Keratinocyte (primary cell): ENCODE results near the gene CHEK2.

Experiments
- EZH2 ChIP-seq: IDR thresholded peaks from one replicate; pipeline ENCODE4 v1.6.1; 2012; ENCODE audit warnings: inconsistent platforms, mild to moderate bottlenecking, low read length, moderate library complexity
- TF ChIP-seq, protein P1 (sequence below), 3 experiments: IDR thresholded peaks in 1 of 3; conservative IDR thresholded peaks in 1 of 3; optimal IDR thresholded peaks in 1 of 3; 2 replicates in 2 of 3; 3 replicates in 1 of 3; pipeline versions ENCODE3 to v1.5.1; 2011; ENCODE audit warnings: low read length in 3 of 3, mild to moderate bottlenecking in 3 of 3, moderate library complexity in 2 of 3, control low read depth in 1 of 3, inconsistent platforms in 1 of 3; ENCODE audit not compliant: insufficient read depth in 2 of 3; ENCODE audit errors: extremely low read depth in 1 of 3

DNA sequence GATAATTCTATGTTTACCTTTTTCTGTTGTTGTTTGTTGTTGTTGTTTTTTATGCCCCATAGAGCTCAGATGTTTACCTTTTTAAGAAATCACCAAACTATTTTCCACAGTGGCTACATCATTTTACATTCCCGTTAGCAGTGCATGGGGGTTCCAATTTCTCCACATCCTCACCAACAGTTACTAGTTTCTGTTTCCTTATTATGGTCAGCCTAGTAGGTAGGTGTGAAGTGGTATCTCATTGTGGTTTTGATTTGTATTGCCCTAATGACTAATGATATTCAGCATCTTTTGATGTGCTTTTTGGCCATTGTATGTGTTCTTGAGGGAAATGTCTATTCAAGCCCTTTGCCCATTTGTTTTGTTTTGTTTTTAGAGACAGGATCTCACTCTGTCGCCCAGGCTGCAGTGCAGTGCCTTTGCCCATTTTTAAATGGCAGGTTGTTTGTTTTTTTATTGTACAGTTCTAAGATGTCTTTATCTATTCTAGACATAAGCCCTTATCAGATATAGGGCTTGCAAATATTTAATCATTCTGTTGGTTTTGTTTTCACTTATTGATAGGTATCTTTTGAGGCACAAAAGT lies 27.5 kb downstream of the CHEK2 start:
- TF ChIP-seq, protein P1, sequence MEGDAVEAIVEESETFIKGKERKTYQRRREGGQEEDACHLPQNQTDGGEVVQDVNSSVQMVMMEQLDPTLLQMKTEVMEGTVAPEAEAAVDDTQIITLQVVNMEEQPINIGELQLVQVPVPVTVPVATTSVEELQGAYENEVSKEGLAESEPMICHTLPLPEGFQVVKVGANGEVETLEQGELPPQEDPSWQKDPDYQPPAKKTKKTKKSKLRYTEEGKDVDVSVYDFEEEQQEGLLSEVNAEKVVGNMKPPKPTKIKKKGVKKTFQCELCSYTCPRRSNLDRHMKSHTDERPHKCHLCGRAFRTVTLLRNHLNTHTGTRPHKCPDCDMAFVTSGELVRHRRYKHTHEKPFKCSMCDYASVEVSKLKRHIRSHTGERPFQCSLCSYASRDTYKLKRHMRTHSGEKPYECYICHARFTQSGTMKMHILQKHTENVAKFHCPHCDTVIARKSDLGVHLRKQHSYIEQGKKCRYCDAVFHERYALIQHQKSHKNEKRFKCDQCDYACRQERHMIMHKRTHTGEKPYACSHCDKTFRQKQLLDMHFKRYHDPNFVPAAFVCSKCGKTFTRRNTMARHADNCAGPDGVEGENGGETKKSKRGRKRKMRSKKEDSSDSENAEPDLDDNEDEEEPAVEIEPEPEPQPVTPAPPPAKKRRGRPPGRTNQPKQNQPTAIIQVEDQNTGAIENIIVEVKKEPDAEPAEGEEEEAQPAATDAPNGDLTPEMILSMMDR (optimal IDR thresholded peaks at IDR 0.05 in 1 of 3, IDR thresholded peaks at IDR 0.05 in 1 of 3, conservative IDR thresholded peaks at IDR 0.05 in 1 of 3; ENCODE audit: extremely low read depth in 1 of 3, insufficient read depth in 2 of 3, low read length in 3 of 3): no peak
- no peak for TF ChIP-seq EZH2
